Right forelimb (tissue), 1 donor: ENCODE data around the gene LITAF.
"Not testable (repeated sequence)": the region's sequence is repeated elsewhere in the genome, so short reads cannot be mapped to it uniquely, and the experiment has no call there.

Experiments used
- DNase-seq: peaks from one replicate; pipeline ENCODE4 v3.0.0-alpha.2; 2018

Gene LITAF

GRCh38 chr16:11515540-11516430 lies 70.9 kb downstream of the LITAF start:
- no peak for DNase-seq

GRCh38 chr16:11514283-11514682 lies 72.4 kb downstream of the LITAF start:
- no peak for DNase-seq

- not testable (repeated sequence) for DNase-seq
These were observed 73.4 kb downstream of the LITAF start for GRCh38 chr16:11513366-11513765.

- no peak for DNase-seq
These were observed 74.9 kb downstream of the LITAF start for GRCh38 chr16:11511801-11512200.

- no peak for DNase-seq
These were observed 75.4 kb downstream of the LITAF start for GRCh38 chr16:11511328-11511727.

- no peak for DNase-seq
These were observed 76.3 kb downstream of the LITAF start for GRCh38 chr16:11510178-11510973.

GRCh38 chr16:11507991-11508390 lies 78.7 kb downstream of the LITAF start:
- no peak for DNase-seq

GRCh38 chr16:11507350-11507749 lies 79.4 kb downstream of the LITAF start:
- no peak for DNase-seq

- no peak for DNase-seq
These were observed 79.9 kb downstream of the LITAF start for GRCh38 chr16:11506741-11507305.

- not testable (repeated sequence) for DNase-seq
These were observed 82.5 kb downstream of the LITAF start for GRCh38 chr16:11504261-11504660.

- DNase-seq: peak; percentile 60
These were observed 83.2 kb downstream of the LITAF start for GRCh38 chr16:11503566-11503965.

- DNase-seq: no peak
These were observed 84.5 kb downstream of the LITAF start for GRCh38 chr16:11502239-11502638.

- DNase-seq: no peak
These were observed 85.1 kb downstream of the LITAF start for GRCh38 chr16:11501632-11502031.

GRCh38 chr16:11500700-11501346 lies 85.9 kb downstream of the LITAF start:
- DNase-seq: no peak

GRCh38 chr16:11499295-11500089 lies 87.2 kb downstream of the LITAF start:
- no peak for DNase-seq

GRCh38 chr16:11498683-11499082 lies 88.0 kb downstream of the LITAF start:
- DNase-seq: no peak

- no peak for DNase-seq
These were observed 88.8 kb downstream of the LITAF start for GRCh38 chr16:11497851-11498289.
